Activated gamma-delta T cell treated with Interleukin-2 at 50 U/mL for 16 hours (primary cell): ENCODE data around the gene TF.
"Not testable (repeated sequence)": the region's sequence is repeated elsewhere in the genome, so short reads cannot be mapped to it uniquely, and the experiment has no call there.

ENCODE experiments used
- DNase-seq: peaks from one replicate; pipeline ENCODE4 v3.0.0-alpha.2; 2020

Gene TF

GRCh38 chr3:133769536-133769935 is 23.3 kb downstream of the TF start:
- DNase-seq = no peak

- DNase-seq = no peak
These were observed 27.5 kb downstream of the TF start for GRCh38 chr3:133773732-133774131.

- no peak for DNase-seq
These were observed 29.1 kb downstream of the TF start for GRCh38 chr3:133775309-133775708.

- no peak for DNase-seq
These were observed 29.6 kb downstream of the TF start for GRCh38 chr3:133775835-133776234.

- DNase-seq = no peak
These were observed 30.7 kb downstream of the TF start for GRCh38 chr3:133776794-133777438.

GRCh38 chr3:133777807-133778568 is 31.8 kb downstream of the TF start:
- no peak for DNase-seq

- DNase-seq = no peak
These were observed 33.5 kb downstream of the TF start for GRCh38 chr3:133779626-133780203.

- not testable (repeated sequence) for DNase-seq
These were observed 34.6 kb downstream of the TF start for GRCh38 chr3:133780756-133781155.

- DNase-seq = no peak
These were observed 35.4 kb downstream of the TF start for GRCh38 chr3:133781570-133781969.

GRCh38 chr3:133782454-133782853 is 36.3 kb downstream of the TF start:
- no peak for DNase-seq

- DNase-seq = no peak
These were observed 37.6 kb downstream of the TF start for GRCh38 chr3:133783762-133784161.

GRCh38 chr3:133788024-133788423 is 41.8 kb downstream of the TF start:
- DNase-seq = no peak

GRCh38 chr3:133792171-133792763 is 46.1 kb downstream of the TF start:
- no peak for DNase-seq

- no peak for DNase-seq
These were observed 51.4 kb downstream of the TF start for GRCh38 chr3:133797396-133798105.

- DNase-seq = no peak
These were observed 53.8 kb downstream of the TF start for GRCh38 chr3:133799794-133800585.

GRCh38 chr3:133803469-133803868 is 57.3 kb downstream of the TF start:
- no peak for DNase-seq

- DNase-seq = no peak
These were observed 58.7 kb downstream of the TF start for GRCh38 chr3:133804896-133805295.

- no peak for DNase-seq
These were observed 59.1 kb downstream of the TF start for GRCh38 chr3:133805384-133805701.

GRCh38 chr3:133805702-133806475 is 59.7 kb downstream of the TF start, which contains the start of gene SRPRB:
SRPRB (plus strand) TSS chr3:133805815; CDS start chr3:133805849, 34 bp downstream.
- peak; percentile 94 for DNase-seq

GRCh38 chr3:133812872-133813271 is 66.7 kb downstream of the TF start:
- DNase-seq = no peak

GRCh38 chr3:133815386-133815785 is 69.2 kb downstream of the TF start:
- no peak for DNase-seq

GRCh38 chr3:133820129-133820528 is 73.9 kb downstream of the TF start:
- DNase-seq = no peak
